D721Med (cell line): Measurements from ENCODE around the gene PTDSS2.
"Not testable (repeated sequence)": the region's sequence is repeated elsewhere in the genome, so short reads cannot be mapped to it uniquely, and the experiment has no call there.

ENCODE experiments used
- DNase-seq: peaks from one replicate; pipeline ENCODE4 v3.0.0; 2011; ENCODE audit warnings: low spot score; ENCODE audit not compliant: insufficient read length
- FAIRE-seq: peaks from 2 replicates; lab custom pipeline; 2011; peaks lifted over from hg19 to GRCh38; lab: Jason Lieb, UNC
- TF ChIP-seq, protein P1 (sequence below): IDR thresholded peaks from 2 replicates; pipeline ENCODE4 v1.5.1; 2012; ENCODE audit warnings: mild to moderate bottlenecking, control low read depth; ENCODE audit not compliant: insufficient read depth; ENCODE audit errors: missing control alignments

PTDSS2 gene

DNA sequence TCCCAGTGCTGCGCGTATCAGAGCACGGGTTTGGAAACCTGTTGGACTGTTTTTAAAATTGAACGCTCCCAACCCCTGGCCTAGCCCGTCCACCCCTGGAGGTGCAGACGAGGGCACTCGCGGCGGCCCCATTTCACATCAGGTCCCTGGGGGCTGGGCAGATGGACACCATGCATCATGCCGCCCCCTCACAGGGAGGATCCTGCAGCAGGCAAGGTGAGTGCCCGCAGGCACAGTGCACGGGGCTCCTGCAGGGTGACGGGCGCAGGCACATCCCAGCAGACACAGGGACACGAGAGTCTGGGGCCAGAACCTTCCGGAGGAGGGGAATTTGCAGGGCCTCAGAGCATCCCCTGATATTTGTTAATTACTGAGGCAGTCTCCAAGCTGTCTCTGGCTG, 15.6 kb upstream of the PTDSS2 start:
- FAIRE-seq, result no peak
- DNase-seq, result no peak
- TF ChIP-seq, protein P1, sequence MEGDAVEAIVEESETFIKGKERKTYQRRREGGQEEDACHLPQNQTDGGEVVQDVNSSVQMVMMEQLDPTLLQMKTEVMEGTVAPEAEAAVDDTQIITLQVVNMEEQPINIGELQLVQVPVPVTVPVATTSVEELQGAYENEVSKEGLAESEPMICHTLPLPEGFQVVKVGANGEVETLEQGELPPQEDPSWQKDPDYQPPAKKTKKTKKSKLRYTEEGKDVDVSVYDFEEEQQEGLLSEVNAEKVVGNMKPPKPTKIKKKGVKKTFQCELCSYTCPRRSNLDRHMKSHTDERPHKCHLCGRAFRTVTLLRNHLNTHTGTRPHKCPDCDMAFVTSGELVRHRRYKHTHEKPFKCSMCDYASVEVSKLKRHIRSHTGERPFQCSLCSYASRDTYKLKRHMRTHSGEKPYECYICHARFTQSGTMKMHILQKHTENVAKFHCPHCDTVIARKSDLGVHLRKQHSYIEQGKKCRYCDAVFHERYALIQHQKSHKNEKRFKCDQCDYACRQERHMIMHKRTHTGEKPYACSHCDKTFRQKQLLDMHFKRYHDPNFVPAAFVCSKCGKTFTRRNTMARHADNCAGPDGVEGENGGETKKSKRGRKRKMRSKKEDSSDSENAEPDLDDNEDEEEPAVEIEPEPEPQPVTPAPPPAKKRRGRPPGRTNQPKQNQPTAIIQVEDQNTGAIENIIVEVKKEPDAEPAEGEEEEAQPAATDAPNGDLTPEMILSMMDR, result no peak

DNA sequence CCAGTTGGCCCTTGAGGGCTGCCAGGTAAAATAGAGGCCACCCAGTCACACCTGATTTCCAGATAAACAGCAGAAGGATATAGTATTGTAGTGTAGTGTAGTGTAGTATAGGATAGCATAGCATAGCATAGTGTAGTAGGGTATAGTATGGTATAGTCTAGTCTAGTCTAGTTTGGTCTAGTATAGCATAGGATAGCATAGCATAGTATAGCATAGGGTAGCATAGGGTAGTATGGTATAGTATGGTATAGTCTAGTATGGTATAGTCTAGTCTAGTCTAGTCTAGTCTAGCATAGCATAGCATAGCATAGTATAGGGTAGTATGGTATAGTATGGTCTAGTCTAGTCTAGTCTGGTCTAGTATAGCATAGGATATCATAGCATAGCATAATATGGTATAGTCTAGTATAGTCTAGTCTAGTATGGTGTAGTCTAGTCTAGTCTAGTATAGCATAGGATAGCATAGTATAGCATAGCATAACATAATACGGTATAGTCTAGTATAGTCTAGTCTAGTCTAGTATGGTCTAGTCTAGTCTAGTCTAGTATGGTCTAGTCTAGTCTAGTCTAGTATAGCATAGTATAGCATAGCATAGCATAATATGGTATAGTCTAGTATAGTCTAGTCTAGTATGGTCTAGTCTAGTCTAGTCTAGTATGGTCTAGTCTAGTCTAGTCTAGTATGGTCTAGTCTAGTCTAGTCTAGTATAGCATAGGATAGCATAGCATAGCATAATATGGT, 14.9 kb upstream of the PTDSS2 start:
- FAIRE-seq, result not testable (repeated sequence)

DNA sequence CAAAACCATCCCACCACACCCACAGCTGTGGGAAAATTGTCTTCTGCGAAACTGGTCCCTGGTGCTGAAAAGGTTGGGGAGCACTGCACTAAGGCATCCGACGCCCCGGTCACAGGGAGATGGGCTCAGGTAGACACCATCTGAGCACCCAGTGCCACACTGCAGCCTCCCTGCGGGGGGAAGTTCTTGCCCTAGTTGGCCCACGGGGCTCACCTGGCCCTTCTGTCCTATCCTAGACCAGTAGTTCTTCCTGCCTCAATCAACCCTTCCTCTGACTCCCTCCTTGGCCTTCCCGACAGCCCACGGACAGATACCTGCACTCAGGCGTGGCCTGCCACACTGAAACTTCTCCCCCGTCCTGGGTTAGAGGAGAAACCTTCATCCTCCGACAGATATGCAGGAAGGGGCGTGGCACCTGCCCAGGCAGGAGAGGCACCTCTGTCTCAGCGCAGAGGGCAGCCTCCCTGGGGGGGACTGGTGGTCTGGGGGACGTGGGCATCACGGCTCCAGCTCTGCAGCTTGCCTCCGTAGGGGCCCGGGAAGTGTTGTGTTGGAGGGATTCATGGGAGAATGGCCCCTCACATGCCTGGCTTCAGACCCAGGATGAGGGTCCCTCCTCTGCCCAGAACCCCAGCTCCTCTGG, 12.7 kb upstream of the PTDSS2 start:
- TF ChIP-seq, protein P1, result no peak
- FAIRE-seq (no peak), DNase-seq (no peak)

More for the DNA sequence above, 14.9 kb upstream of the PTDSS2 start:
- DNase-seq, result not testable (repeated sequence)

GRCh38 chr11:438101-438844, 11.8 kb upstream of the PTDSS2 start:
- FAIRE-seq, result no peak
- DNase-seq, result no peak
- TF ChIP-seq, protein P1, result no peak

GRCh38 chr11:439315-440064, 10.6 kb upstream of the PTDSS2 start:
- FAIRE-seq (no peak), DNase-seq (no peak)
- TF ChIP-seq, protein P1, result no peak

GRCh38 chr11:440065-441042, 9.7 kb upstream of the PTDSS2 start:
- FAIRE-seq (no peak), DNase-seq (no peak)

More at GRCh38 chr11:440065-441042, 9.7 kb upstream of the PTDSS2 start:
- TF ChIP-seq, protein P1, result no peak
